GM21367 (cell line): ENCODE results near the gene CD274.
"Not testable (repeated sequence)": the region's sequence is repeated elsewhere in the genome, so short reads cannot be mapped to it uniquely, and the experiment has no call there.

Experiments used
- ATAC-seq: cut with Tn5 transposase; IDR thresholded peaks from one replicate; pipeline ENCODE4 v1.9.1; 2021; ENCODE audit not compliant: unreplicated experiment

Gene CD274

GRCh38 chr9:5493679-5494511 is 43.6 kb downstream of the CD274 start:
- peak; percentile 74 for ATAC-seq

DNA sequence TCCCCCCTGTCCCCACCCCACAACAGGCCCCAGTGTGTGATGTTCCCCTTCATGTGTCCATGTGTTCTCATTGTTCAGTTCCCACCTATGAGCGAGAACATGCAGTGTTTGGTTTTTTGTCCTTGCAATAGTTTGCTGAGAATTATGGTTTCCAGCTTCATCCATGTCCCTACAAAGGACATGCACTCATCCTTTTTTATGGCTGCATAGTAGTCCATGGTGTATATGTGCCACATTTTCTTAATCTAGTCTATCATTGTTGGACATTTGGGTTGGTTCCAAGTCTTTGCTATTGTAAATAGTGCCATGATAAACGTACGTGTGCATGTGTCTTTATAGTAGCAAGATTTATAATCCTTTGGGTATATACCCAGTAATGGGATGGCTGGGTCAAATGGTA is 44.4 kb downstream of the CD274 start:
- ATAC-seq = not testable (repeated sequence)

DNA sequence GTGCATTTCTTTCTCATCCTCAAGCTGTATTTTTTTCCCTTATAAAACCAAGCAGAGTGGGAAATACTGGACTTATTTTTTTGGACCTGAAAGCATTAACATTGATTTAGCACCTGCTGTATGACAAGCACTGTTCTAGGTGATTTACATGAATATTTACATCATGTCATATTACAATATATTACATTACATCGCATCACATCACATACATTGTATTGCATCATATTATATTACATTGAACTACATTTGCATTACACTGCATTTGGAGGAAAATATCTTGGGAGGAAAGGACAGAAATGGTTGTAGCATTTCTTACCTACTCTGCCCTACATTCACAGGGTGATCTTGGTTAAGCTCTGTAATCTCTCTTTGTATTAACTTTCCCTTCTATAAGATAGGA is 48.8 kb downstream of the CD274 start:
- no peak for ATAC-seq

DNA sequence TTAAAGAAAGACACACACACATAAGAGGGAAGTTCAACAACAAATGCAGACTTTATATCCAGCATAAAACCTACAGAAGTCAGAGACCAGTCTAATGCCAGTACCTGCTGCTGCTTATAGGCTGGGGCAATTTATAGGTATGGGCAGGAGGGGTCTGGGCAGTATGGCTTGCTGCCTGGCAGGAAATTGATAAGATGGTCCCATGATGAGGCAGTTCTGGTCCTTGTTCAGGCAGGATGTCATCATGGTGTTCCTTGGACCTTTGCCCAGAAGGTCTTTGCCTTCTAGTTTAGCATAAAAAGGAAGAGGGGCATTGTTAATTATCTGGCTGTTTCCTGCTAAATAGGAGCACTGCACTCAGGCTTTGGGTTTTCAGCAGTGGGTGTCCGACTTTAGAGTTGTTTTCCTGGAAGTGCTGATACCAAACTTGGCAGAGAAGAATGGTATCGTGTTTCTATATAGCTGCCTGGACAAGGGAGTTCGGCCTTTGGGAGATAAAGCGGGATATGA is 49.6 kb downstream of the CD274 start:
- no peak for ATAC-seq

- ATAC-seq = no peak
These were observed 50.3 kb downstream of the CD274 start for GRCh38 chr9:5500441-5501235.

DNA sequence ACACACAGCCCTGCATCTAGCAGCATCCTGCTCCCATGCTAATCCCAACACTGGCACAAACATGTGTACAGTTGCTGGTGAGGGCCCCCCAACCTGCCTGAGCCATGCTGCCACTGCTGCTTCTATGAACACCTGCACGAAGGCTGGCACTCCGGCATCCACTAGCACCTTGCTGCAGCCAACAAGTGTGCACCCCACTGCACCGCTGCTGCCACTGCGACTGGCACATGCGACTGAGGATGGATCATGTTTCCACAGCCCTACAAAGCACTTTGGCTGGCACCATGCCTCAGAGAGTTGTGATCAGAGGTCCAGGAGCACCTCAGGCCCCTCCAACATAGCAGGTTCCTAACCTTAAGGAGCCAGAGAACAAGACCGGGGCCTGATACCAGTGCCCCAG is 52.2 kb downstream of the CD274 start:
- ATAC-seq = no peak

GRCh38 chr9:5509573-5509972 is 59.2 kb downstream of the CD274 start:
- ATAC-seq = no peak

- peak; percentile 69 for ATAC-seq
These were observed 60.1 kb downstream of the CD274 start, which contains the start of gene PDCD1LG2 for GRCh38 chr9:5510360-5510931. TSS of gene PDCD1LG2 (plus strand) at chr9:5510531. CDS start at chr9:5522547, 12,016 bp downstream.

DNA sequence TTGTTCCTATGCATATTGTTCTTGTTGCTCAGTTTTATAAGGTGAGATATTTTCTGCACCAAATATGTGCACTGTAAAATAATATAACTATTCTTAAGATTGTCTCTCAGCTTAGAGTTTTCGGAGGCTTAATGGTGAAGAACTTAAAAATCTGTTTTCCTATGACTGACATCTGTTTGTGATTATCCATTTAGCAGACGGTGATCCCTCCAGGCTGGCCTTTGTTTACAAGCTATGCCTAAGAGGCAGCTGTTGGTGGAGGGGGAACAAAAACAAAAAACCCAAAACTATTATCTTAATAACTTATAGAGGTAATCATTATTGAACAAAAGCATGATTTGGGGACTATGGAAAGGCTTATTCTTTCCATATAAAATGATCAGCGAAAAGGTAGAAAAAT is 60.6 kb downstream of the CD274 start:
- ATAC-seq = no peak

DNA sequence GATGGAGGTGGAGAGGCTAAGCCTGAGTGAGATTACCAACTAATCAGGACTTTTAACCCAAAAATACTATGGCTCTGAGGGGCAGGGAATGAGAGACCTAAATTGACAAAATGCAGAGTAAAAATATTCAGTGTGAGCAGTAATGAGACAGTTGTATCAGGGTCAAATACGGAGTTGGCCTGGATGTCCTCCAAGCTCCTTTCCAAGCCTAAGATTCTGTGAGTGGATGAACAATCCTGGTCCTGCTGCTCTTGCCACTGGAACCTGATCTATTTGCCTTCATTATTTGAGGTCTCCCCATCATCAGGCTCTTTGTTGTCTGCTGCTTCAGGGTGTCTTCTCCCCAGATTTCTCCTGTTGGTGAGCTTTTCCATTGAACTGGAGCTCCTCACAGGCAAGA is 61.1 kb downstream of the CD274 start:
- ATAC-seq = no peak

DNA sequence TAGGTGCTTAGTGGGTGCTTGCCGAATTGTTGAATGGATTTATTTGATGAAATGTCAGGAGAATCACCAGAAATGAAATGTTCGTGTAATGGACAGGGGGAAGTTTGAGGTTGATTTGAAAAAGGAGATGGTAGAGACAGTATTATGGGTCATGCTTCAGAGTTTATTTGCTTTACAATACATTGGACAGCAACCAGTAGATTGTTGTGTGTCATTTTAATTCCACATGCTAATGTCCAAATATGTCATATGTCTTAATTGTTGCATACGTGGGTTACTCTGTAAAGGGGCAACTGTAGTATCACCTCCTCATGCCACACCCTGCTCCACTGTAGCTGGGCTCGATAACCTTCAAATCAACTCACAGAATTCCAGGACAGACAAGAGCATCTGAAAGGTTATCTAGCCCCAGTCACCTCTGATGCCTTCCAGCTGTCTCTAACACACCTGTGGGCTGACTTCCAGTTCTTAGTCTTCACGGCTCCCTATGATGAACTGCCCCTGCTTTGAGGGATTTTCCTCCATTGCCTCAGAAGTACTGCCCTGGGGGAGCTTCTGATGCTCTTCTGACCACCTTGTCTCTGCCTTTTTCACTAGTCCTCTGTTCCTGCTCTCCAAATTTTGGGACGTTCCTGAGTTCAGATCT is 61.7 kb downstream of the CD274 start:
- ATAC-seq = no peak

- ATAC-seq = no peak
These were observed 62.5 kb downstream of the CD274 start for GRCh38 chr9:5512658-5513452.

DNA sequence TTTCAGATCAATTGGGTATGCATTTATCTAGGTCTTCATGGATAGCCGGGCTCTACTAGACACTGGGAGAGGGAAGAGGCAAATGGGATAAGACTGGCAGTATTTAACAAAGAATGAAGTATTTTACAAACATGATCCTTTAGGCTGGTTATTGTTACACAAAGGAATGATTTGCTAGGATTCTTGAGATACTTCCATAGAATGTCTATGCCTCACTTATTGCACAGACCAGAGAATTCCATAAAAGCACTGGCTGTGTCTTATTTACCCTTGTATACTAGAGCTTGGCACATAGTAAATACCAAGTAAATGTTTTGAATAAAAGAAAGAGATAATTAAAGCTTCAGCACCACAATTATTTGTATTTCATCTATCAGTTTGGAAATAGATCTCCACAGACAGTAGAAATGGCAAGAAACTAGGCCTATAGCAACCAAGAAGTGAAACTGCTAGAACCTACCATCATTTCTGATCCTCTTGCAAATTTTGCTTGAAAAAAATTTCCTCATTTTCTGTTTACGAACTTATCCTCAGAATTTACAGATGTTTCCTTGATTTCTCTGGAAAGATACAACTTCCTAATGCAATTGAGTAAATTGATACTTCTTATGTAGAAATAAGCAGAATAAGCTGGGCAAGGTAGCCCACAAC is 63.7 kb downstream of the CD274 start:
- ATAC-seq = no peak

- no peak for ATAC-seq
These were observed 64.4 kb downstream of the CD274 start for GRCh38 chr9:5514617-5515260.

- no peak for ATAC-seq
These were observed 64.9 kb downstream of the CD274 start for GRCh38 chr9:5515261-5515650.

DNA sequence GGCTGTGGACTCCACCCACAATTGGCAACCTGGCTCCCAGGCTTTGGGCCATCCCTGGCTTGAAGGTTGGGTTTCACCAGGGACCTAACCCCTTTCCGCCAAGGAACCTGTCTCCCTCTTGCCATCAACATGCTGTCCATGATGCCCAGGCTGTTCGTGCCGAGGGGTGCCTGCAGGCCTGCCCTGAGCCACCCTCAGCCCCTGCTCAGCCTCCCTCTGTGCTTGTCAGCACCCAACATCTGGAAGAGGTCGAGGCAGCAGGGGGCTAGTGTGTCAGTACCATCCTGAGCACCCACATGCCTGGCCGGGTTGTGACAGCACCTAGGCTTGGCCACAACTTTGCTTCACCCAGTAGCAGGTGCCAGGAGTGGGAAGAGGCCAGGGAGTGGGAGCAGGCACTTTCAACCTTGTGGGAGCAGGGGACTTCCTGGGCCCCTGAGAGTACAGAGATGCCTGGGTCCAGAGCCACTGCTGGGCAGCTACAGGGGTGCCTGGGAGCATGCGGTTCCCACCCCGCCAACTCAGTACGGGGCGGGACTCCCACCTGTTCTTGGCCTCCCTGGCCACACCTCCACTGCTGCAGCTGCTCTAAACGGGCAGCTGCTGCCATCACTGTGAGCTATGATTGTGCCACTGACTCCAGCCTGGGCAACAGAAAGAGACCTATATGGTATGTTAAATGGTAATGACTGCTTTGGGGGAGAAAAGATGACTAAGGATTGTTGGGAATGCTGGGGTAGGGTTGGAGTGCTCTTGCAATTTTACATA is 66.3 kb downstream of the CD274 start:
- no peak for ATAC-seq

GRCh38 chr9:5518171-5518936 is 68.0 kb downstream of the CD274 start:
- ATAC-seq = peak; percentile 64

- ATAC-seq = no peak
These were observed 68.6 kb downstream of the CD274 start for GRCh38 chr9:5518937-5519319.
